H1 (cell line): Measurements from ENCODE around the gene LAMTOR5. TPM values are rescaled to one million over a fixed set of nuclear protein-coding genes. Genes with fewer than 3 reads are reported as not detected.

Source experiments
- CTCF ChIA-PET: fragments of 300-600 bp; sonication (Branson Sonifier 250); formaldehyde crosslinking; loops from one replicate; lab custom pipeline; 2021; ENCODE audit not compliant: partially characterized antibody; lab: Charles Lee
- POLR2A ChIA-PET: fragments of 300-600 bp; sonication (Branson Sonifier 250); formaldehyde crosslinking; loops from one replicate; lab custom pipeline; 2021; ENCODE audit warnings: inconsistent platforms; ENCODE audit not compliant: partially characterized antibody; lab: Charles Lee
- DNase-seq, 2 experiments: peaks; one replicate each; pipeline versions ENCODE4 v3.0.0 to v3.0.0-alpha.2; 2010 to 2022; ENCODE audit warnings: low spot score in 2 of 2, low read depth in 1 of 2, mixed read lengths in 1 of 2
- FAIRE-seq: peaks from 2 replicates; lab custom pipeline; 2011; peaks lifted over from hg19 to GRCh38; lab: Jason Lieb, UNC
- H2AFZ ChIP-seq: 2 replicates; pipeline ENCODE4 v1.8.1; 2012; ENCODE audit warnings: low read length, inconsistent platforms
- H2AK5ac ChIP-seq: 2 replicates; pipeline ENCODE4 v1.6.1; 2013; ENCODE audit warnings: low read depth, low read length
- H2BK120ac ChIP-seq: replicated peaks from 2 replicates; pipeline ENCODE3; 2013; ENCODE audit warnings: low read depth, low read length, inconsistent platforms
- H2BK12ac ChIP-seq: 2 replicates; pipeline ENCODE4 v1.6.1; 2013; ENCODE audit warnings: low read depth, low read length
- H2BK15ac ChIP-seq: 2 replicates; pipeline ENCODE4 v1.6.1; 2013; ENCODE audit warnings: low read length
- H2BK20ac ChIP-seq: 2 replicates; pipeline ENCODE4 v1.6.1; 2013; ENCODE audit warnings: low read length
- H2BK5ac ChIP-seq: 2 replicates; pipeline ENCODE4 v1.6.1; 2013; ENCODE audit warnings: low read depth, low read length
- H3K14ac ChIP-seq: 2 replicates; pipeline ENCODE4 v1.6.1; 2013; ENCODE audit warnings: inconsistent platforms; ENCODE audit not compliant: insufficient read length
- H3K18ac ChIP-seq: 2 replicates; pipeline ENCODE4 v1.6.1; 2013; ENCODE audit warnings: low read length; ENCODE audit errors: extremely low read depth
- H3K23ac ChIP-seq: 2 replicates; pipeline ENCODE4 v1.6.1; 2013; ENCODE audit warnings: inconsistent platforms; ENCODE audit not compliant: insufficient read length
- H3K23me2 ChIP-seq: 2 replicates; pipeline ENCODE4 v1.6.1; 2013; ENCODE audit warnings: low read depth, low read length
- H3K27ac ChIP-seq: 2 replicates; pipeline ENCODE4 v1.6.1; 2011; ENCODE audit warnings: low read depth, low read length, inconsistent platforms
- H3K27me3 ChIP-seq, 4 experiments: replicated peaks in 1 of 4; 1 replicate in 1 of 4; 2 replicates in 3 of 4; pipeline versions ENCODE4 v1.6.1 to v1.8.1; 2011 to 2013; ENCODE audit warnings: low read length in 3 of 4, mild to moderate bottlenecking in 3 of 4, inconsistent platforms in 2 of 4, mixed read lengths in 2 of 4, moderate library complexity in 1 of 4; ENCODE audit not compliant: control insufficient read depth in 3 of 4, insufficient read depth in 3 of 4; ENCODE audit errors: extremely low read depth in 1 of 4
- H3K36me3 ChIP-seq, 4 experiments: 2 replicates each; pipeline versions ENCODE4 v1.6.1 to v1.8.1; 2011 to 2013; ENCODE audit warnings: mild to moderate bottlenecking in 4 of 4, low read length in 3 of 4, moderate library complexity in 2 of 4, control low read depth in 1 of 4, inconsistent platforms in 1 of 4; ENCODE audit not compliant: insufficient read depth in 4 of 4, control insufficient read depth in 2 of 4
- H3K4ac ChIP-seq: replicated peaks from 2 replicates; pipeline ENCODE3; 2013; ENCODE audit warnings: low read length, low read depth, mixed read lengths, inconsistent platforms; ENCODE audit not compliant: insufficient read length
- H3K4me1 ChIP-seq, 4 experiments: replicated peaks in 1 of 4; 1 replicate in 1 of 4; 2 replicates in 3 of 4; pipeline versions ENCODE4 v1.6.1 to v1.8.1; 2011 to 2013; ENCODE audit warnings: low read length in 3 of 4, inconsistent platforms in 2 of 4, mixed read lengths in 1 of 4; ENCODE audit not compliant: insufficient read depth in 4 of 4, control insufficient read depth in 3 of 4
- H3K4me2 ChIP-seq, 2 experiments: 2 replicates each; pipeline versions ENCODE4 v1.6.1 to v1.8.1; 2011 to 2013; ENCODE audit warnings: low read depth in 2 of 2, low read length in 2 of 2, control low read depth in 1 of 2, inconsistent platforms in 1 of 2, mild to moderate bottlenecking in 1 of 2; ENCODE audit not compliant: insufficient read depth in 1 of 2
- H3K4me3 ChIP-seq, 4 experiments: fragments of 200-600, 300-600 bp in 1 of 4; sonication (generic), shearing (Covaris generic), sonication (Bioruptor Twin) in 1 of 4; 2 replicates each; pipeline versions ENCODE4 v1.5.1 to v1.8.1; 2011 to 2016; ENCODE audit warnings: low read length in 4 of 4, low read depth in 3 of 4, control low read depth in 2 of 4, inconsistent platforms in 2 of 4, mild to moderate bottlenecking in 2 of 4, mixed read lengths in 1 of 4, moderate library complexity in 1 of 4; ENCODE audit not compliant: insufficient read depth in 2 of 4; ENCODE audit errors: extremely low read depth in 1 of 4
- H3K56ac ChIP-seq: replicated peaks from 2 replicates; pipeline ENCODE3; 2013; ENCODE audit warnings: low read depth, mild to moderate bottlenecking, mixed read lengths, low read length, inconsistent platforms; ENCODE audit not compliant: insufficient read length
- H3K79me1 ChIP-seq: 2 replicates; pipeline ENCODE4 v1.6.1; 2013; ENCODE audit warnings: low read depth, low read length, control low read depth
- H3K79me2 ChIP-seq, 2 experiments: 2 replicates each; pipeline versions ENCODE4 v1.6.1 to v1.8.1; 2012 to 2013; ENCODE audit warnings: low read length in 2 of 2, mild to moderate bottlenecking in 2 of 2, inconsistent platforms in 1 of 2; ENCODE audit not compliant: insufficient read depth in 2 of 2, control insufficient read depth in 1 of 2
- H3K9ac ChIP-seq, 4 experiments: replicated peaks in 1 of 4; 1 replicate in 1 of 4; 2 replicates in 3 of 4; pipeline versions ENCODE4 v1.6.1 to v1.8.1; 2011 to 2013; ENCODE audit warnings: low read depth in 3 of 4, low read length in 3 of 4, control low read depth in 2 of 4, mild to moderate bottlenecking in 2 of 4, moderate library complexity in 2 of 4, inconsistent platforms in 1 of 4; ENCODE audit errors: extremely low read depth in 1 of 4
- H3K9me3 ChIP-seq, 2 experiments: 2 replicates each; pipeline versions ENCODE4 v1.6.1 to v1.8.1; 2012 to 2013; ENCODE audit warnings: mild to moderate bottlenecking in 2 of 2, moderate library complexity in 2 of 2, control low read depth in 1 of 2, inconsistent platforms in 1 of 2, low read depth in 1 of 2, low read length in 1 of 2, mixed read lengths in 1 of 2; ENCODE audit not compliant: insufficient read depth in 2 of 2
- H4K20me1 ChIP-seq, 2 experiments: replicated peaks in 1 of 2; 2 replicates each; pipeline versions ENCODE3 to v1.8.1; 2011 to 2013; ENCODE audit warnings: inconsistent platforms in 2 of 2, low read length in 2 of 2, mild to moderate bottlenecking in 1 of 2; ENCODE audit not compliant: insufficient read depth in 2 of 2, control insufficient read depth in 1 of 2
- H4K5ac ChIP-seq: 2 replicates; pipeline ENCODE4 v1.6.1; 2013; ENCODE audit warnings: low read length, low read depth, mixed read lengths, inconsistent platforms; ENCODE audit not compliant: insufficient read length
- H4K8ac ChIP-seq: 2 replicates; pipeline ENCODE4 v1.8.0; 2013; ENCODE audit warnings: mild to moderate bottlenecking, moderate library complexity, low read length, inconsistent platforms; ENCODE audit not compliant: insufficient read depth; ENCODE audit errors: extremely low read depth
- H4K91ac ChIP-seq: replicated peaks from 2 replicates; pipeline ENCODE3; 2013; ENCODE audit warnings: low read length, mixed read lengths, inconsistent platforms; ENCODE audit not compliant: insufficient read length
- ATF3 ChIP-seq: IDR thresholded peaks from 2 replicates; pipeline ENCODE4 v1.6.1; 2011; ENCODE audit warnings: low read depth, mild to moderate bottlenecking, low read length; ENCODE audit not compliant: insufficient read depth
- CTBP2 ChIP-seq: IDR thresholded peaks from 2 replicates; pipeline ENCODE4 v1.7.0; 2011; ENCODE audit warnings: borderline replicate concordance, mild to moderate bottlenecking, moderate library complexity, mixed read lengths, low read length; ENCODE audit not compliant: insufficient read depth, insufficient read length
- EGR1 ChIP-seq: IDR thresholded peaks from 2 replicates; pipeline ENCODE4 v1.6.1; 2011; ENCODE audit warnings: low read depth, low read length, borderline replicate concordance
- JUN ChIP-seq: IDR thresholded peaks from 2 replicates; pipeline ENCODE4 v1.6.1; 2011; ENCODE audit warnings: low read depth, mild to moderate bottlenecking, improper control_type of control experiment, low read length
- MAX ChIP-seq: IDR thresholded peaks from 2 replicates; pipeline ENCODE4 v1.6.1; 2012; ENCODE audit warnings: inconsistent platforms
- RFX5 ChIP-seq: IDR thresholded peaks from 2 replicates; pipeline ENCODE4 v1.6.1; 2011; ENCODE audit warnings: low read depth, low read length, improper control_type of control experiment, borderline replicate concordance
- RNF2 ChIP-seq: fragments of 200-900, 300-1000 bp; sonication (generic); IDR thresholded peaks from 2 replicates; pipeline ENCODE4 v1.7.1; 2016; ENCODE audit warnings: borderline replicate concordance, low read depth, mild to moderate bottlenecking, antibody characterized with exemption, low read length; ENCODE audit not compliant: poor library complexity, severe bottlenecking; ENCODE audit errors: missing control alignments
- SIRT6 ChIP-seq: IDR thresholded peaks from one replicate; pipeline ENCODE4 v1.7.1; 2012; ENCODE audit warnings: low read length, inconsistent platforms
- SP2 ChIP-seq: IDR thresholded peaks from 2 replicates; pipeline ENCODE4 v1.6.1; 2012; ENCODE audit warnings: mild to moderate bottlenecking, low read length, inconsistent platforms
- SP4 ChIP-seq: IDR thresholded peaks from 2 replicates; pipeline ENCODE4 v1.6.1; 2012; ENCODE audit warnings: low read length, inconsistent platforms
- TEAD4 ChIP-seq: IDR thresholded peaks from 2 replicates; pipeline ENCODE4 v1.6.1; 2012; ENCODE audit warnings: low read depth, low read length, inconsistent platforms, mixed read lengths
- WGBS, 2 experiments: shearing (Covaris generic) in 1 of 2; methylation state at CpG; one replicate each; pipeline versions ENCODE4 v1.1.6 to v1.1.7; 2013 to 2015; ENCODE audit warnings: low lambda C conversion rate in 2 of 2, mixed read lengths in 2 of 2, inconsistent platforms in 1 of 2, low coverage in 1 of 2, missing lambda C conversion rate in 1 of 2; ENCODE audit not compliant: insufficient replicate concordance in 2 of 2, insufficient coverage in 1 of 2, insufficient read length in 1 of 2; ENCODE audit errors: extremely low coverage in 1 of 2, missing lambda C conversion rate in 1 of 2; 5-methylcytosine and 5-hydroxymethylcytosine counted together
- polyA plus RNA-seq, 7 experiments: library from polyadenylated mRNA; depleted of rRNA in 3 of 7; stranded (reverse) in 5 of 7; unstranded in 2 of 7; fragments of >200 nt in 5 of 7; fragments of 200-250 nt in 2 of 7; gene quantifications; 1 replicate in 5 of 7; 2 replicates in 1 of 7; 4 replicates in 1 of 7; pipeline versions ENCODE4 v1.2.1 to v1.2.3, GENCODE V29; 2011 to 2013; ENCODE audit warnings: missing spikeins in 2 of 7, mixed read lengths in 2 of 7
- total RNA-seq: library from RNA; stranded (reverse); fragmentation: NEBNext Ultra II Directional; extraction: Animal tissue kit (Norgen Biotek cat#: 25700); gene quantifications from 2 replicates; pipeline ENCODE4 v1.2.1, GENCODE V29; 2021

The LAMTOR5 gene
- total and polyA plus RNA-seq, 2 of the 8 experiments (the other 6 are each of a cell fraction or from before 2014, with no cell fraction given) = 84.4 to 297 TPM

- Histone ChIP-seq H3K56ac (no peak overlapping the region), H3K4me2 (no peak overlapping the region), H4K8ac (no peak overlapping the region), H2BK15ac (no peak overlapping the region), H3K27me3 (no peaks in the 10 kb centered on the region; a peak in 1 of 7 replicates), H3K79me1 (no peaks in the 10 kb centered on the region), H4K5ac (no peak overlapping the region), H3K36me3 (no peaks in the 10 kb centered on the region), H3K4ac (no peak overlapping the region), H3K14ac (no peak overlapping the region), H4K91ac (no peak overlapping the region), H3K79me2 (no peaks in the 10 kb centered on the region), H2BK5ac (no peak overlapping the region), H3K4me1 (peaks cover 0 to 4% (median 0%) of the 10 kb centered on the region in 4 experiments; a peak in 2 of 7 replicates), H3K23ac (no peak overlapping the region), H3K9ac (no peak overlapping the region), H3K18ac (no peak overlapping the region), H2BK12ac (no peak overlapping the region), H3K9me3 (peaks cover 0 to 3% of the 10 kb centered on the region in 2 experiments; a peak in 1 of 4 replicates), H2BK20ac (no peak overlapping the region), H3K27ac (no peak overlapping the region), H4K20me1 (no peaks in the 10 kb centered on the region), H3K4me3 (no peak overlapping the region), H2BK120ac (no peak overlapping the region), H3K23me2 (no peaks in the 10 kb centered on the region), H2AK5ac (no peak overlapping the region), H2AFZ (no peak overlapping the region)
- CTCF ChIA-PET = interaction anchor here (0.8 to 22.7 kb wide), 7 partner anchors 10 to 367 kb away, joined by 3 to 828 read pairs (median 5); partner anchors contain the start of gene PROK1
- DNase-seq (no peak), FAIRE-seq (no peak)
- POLR2A ChIA-PET = interaction anchor here (1.2 to 2.2 kb wide), 2 partner anchors 9 to 12 kb away, joined by 3 to 7 read pairs; no protein-coding TSS in a partner anchor
- WGBS, 2 experiments = 79% methylated on average over 2 of the region's 2 CpGs; no CpG with 5 or more reads in 1 of the 2 experiments
- TF ChIP-seq ATF3 (no peak), SP2 (no peak), EGR1 (no peak), CTBP2 (no peak), MAX (no peak), RNF2 (no peak), SIRT6 (no peak), SP4 (no peak), RFX5 (no peak), JUN (no peak), TEAD4 (no peak)
These were observed 13.6 kb upstream of the LAMTOR5 start for GRCh38 chr1:110420874-110421793.
